ENCODE data around the gene NUMB. TPM values are rescaled to one million over a fixed set of nuclear protein-coding genes. Genes with fewer than 3 reads are reported as not detected.
"Not testable (repeated sequence)": the region's sequence is repeated elsewhere in the genome, so short reads cannot be mapped to it uniquely, and the experiment has no call there.

NUMB gene
- total and polyA plus RNA-seq, 12 donors, result 24.6 to 63.3 (median 48.4) TPM

DNA sequence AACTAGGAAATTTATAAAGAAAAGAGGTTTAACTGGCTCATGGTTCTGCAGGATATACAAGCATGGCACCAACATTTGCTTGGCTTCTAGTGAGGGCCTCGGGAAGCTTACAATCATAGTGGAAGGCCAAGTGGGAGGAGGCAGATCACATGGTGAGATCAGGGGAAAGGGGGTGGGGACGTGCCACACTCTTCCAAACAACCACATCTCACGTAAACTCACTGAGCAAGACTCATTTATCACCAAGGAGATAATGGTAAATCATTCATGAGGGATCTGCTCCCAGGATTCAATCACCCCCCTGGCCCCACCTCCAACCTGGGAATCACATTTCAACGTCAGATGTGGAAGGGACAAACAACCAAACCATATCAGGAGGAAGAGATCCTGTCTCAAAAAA is 35.8 kb downstream of the NUMB start:
- intact Hi-C loops (cut with DNase I), result no loop called here
- H3K27me3 ChIP-seq, result no peaks in the 10 kb centered on the region
- no peak overlapping the region for H3K4me3 ChIP-seq
- no peaks in the 10 kb centered on the region for H3K36me3 ChIP-seq (replicated peaks in 1 of 2)
- H3K4me1 ChIP-seq (replicated peaks in 1 of 2), result peaks cover 0 to 33% of the 10 kb centered on the region in 2 donors
- no peak for TF ChIP-seq POLR2A (IDR thresholded peaks at IDR 0.05)
- TF ChIP-seq, protein P1, sequence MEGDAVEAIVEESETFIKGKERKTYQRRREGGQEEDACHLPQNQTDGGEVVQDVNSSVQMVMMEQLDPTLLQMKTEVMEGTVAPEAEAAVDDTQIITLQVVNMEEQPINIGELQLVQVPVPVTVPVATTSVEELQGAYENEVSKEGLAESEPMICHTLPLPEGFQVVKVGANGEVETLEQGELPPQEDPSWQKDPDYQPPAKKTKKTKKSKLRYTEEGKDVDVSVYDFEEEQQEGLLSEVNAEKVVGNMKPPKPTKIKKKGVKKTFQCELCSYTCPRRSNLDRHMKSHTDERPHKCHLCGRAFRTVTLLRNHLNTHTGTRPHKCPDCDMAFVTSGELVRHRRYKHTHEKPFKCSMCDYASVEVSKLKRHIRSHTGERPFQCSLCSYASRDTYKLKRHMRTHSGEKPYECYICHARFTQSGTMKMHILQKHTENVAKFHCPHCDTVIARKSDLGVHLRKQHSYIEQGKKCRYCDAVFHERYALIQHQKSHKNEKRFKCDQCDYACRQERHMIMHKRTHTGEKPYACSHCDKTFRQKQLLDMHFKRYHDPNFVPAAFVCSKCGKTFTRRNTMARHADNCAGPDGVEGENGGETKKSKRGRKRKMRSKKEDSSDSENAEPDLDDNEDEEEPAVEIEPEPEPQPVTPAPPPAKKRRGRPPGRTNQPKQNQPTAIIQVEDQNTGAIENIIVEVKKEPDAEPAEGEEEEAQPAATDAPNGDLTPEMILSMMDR (IDR thresholded peaks at IDR 0.05), result no peak
- DNase-seq, result no peak
- H3K9me3 ChIP-seq (replicated peaks in 1 of 3), result no peaks in the 10 kb centered on the region
- H3K27ac ChIP-seq, result no peak overlapping the region
- WGBS, 4 donors, result 51 to 70% (median 63%) methylated on average over 4 of the region's 4 CpGs

GRCh38 chr14:73418227-73418626 is 40.1 kb downstream of the NUMB start:
- no peaks in the 10 kb centered on the region for H3K27me3 ChIP-seq
- no peak for TF ChIP-seq POLR2A (IDR thresholded peaks at IDR 0.05)
- TF ChIP-seq, protein P1 (IDR thresholded peaks at IDR 0.05), result no peak
- no peak overlapping the region for H3K27ac ChIP-seq
- no peaks in the 10 kb centered on the region for H3K9me3 ChIP-seq (replicated peaks in 1 of 3)
- DNase-seq, result no peak
- no peak overlapping the region for H3K4me3 ChIP-seq
- WGBS, 4 donors, result 92 to 98% (median 94%) methylated on average over 3 of the region's 3 CpGs
- intact Hi-C loops (cut with DNase I), result no loop called here
- no peaks in the 10 kb centered on the region for H3K36me3 ChIP-seq (replicated peaks in 1 of 2)
- H3K4me1 ChIP-seq (replicated peaks in 1 of 2), result peaks cover 0 to 15% of the 10 kb centered on the region in 2 donors

- H3K4me3 ChIP-seq; H3K9me3 ChIP-seq (replicated peaks in 1 of 3); H3K27ac ChIP-seq; intact Hi-C loops (cut with DNase I); H3K27me3 ChIP-seq; DNase-seq; H3K36me3 ChIP-seq (replicated peaks in 1 of 2): not testable (repeated sequence)
- H3K4me1 ChIP-seq (replicated peaks in 1 of 2), result peaks cover 0 to 10% of the 10 kb centered on the region in 2 donors
- WGBS, 4 donors, result 93 to 100% (median 98%) methylated on average over 2 of the region's 3 CpGs
Measured at GRCh38 chr14:73406248-73406647, 52.1 kb downstream of the NUMB start.

DNA sequence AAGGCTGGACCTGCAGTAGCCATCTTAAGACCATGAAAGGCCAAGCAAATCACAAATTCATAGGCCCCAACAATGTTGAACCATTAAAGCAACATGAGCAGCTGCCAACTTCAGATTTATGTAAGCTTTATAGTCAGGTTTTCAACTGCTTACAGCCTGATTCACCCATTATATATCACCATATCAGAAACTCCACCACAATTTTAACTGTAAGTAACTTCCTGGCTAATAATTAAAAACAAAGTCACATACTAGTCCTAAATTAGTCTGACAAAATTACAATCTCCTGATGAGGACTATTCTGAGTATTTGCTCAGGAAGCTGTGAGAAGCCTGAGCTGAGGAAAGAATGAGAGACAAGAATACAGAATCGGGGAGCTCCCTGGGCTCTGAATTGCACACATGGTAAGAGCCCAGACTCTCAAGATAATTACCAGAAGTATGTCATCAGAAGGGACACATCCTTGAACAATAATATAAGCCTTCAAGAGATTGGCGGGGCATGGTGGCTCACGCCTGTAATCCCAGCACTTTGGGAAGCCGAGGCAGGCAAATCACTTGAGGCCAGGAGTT is 55.1 kb downstream of the NUMB start:
- no peak overlapping the region for H3K4me3 ChIP-seq
- H3K36me3 ChIP-seq (replicated peaks in 1 of 2), result peaks cover 0 to 7% of the 10 kb centered on the region in 2 donors
- H3K27me3 ChIP-seq, result no peaks in the 10 kb centered on the region
- WGBS, 4 donors, result 93 to 98% (median 96%) methylated on average over 4 of the region's 4 CpGs
- no peaks in the 10 kb centered on the region for H3K9me3 ChIP-seq (replicated peaks in 1 of 3)
- intact Hi-C loops (cut with DNase I), result no loop called here
- no peak for DNase-seq
- H3K27ac ChIP-seq, result no peak overlapping the region
- peaks cover 0 to 10% of the 10 kb centered on the region in 2 donors for H3K4me1 ChIP-seq (replicated peaks in 1 of 2)
- no peak for TF ChIP-seq POLR2A (IDR thresholded peaks at IDR 0.05)
- TF ChIP-seq, protein P1 (IDR thresholded peaks at IDR 0.05), result no peak

DNA sequence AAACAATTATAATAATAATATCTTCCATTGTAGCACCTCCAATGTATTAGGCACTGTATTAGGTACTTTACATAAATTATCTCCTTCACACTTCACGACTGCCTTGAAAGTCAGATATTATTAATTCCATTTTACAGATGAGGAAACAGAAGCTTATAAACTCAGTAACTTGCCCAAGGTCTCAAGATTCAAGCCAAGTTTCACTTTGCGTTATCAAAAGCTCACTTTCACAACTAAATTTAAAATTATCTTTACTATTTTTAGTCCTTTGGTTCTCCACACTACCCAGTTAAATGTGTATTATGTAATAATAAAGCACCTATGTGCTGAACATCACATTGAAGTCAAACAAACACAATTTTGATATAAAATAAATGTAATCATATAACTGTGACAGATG is 55.8 kb downstream of the NUMB start:
- Histone ChIP-seq H3K4me3 (no peak overlapping the region), H3K36me3 (replicated peaks in 1 of 2) (peaks cover 0 to under 1% of the 10 kb centered on the region in 2 donors), H3K9me3 (replicated peaks in 1 of 3) (no peaks in the 10 kb centered on the region), H3K27me3 (no peaks in the 10 kb centered on the region), H3K27ac (no peak overlapping the region), H3K4me1 (replicated peaks in 1 of 2) (peaks cover 0 to 10% of the 10 kb centered on the region in 2 donors)
- 23 to 30% (median 27%) methylated on average over 2 of the region's 2 CpGs for WGBS, 4 donors
- DNase-seq, result no peak
- no peak for TF ChIP-seq POLR2A (IDR thresholded peaks at IDR 0.05)
- intact Hi-C loops (cut with DNase I), result no loop called here

All from adrenal gland (tissue), 12 donors.